ENCODE measurements around the gene BCAM. TPM values are rescaled to one million over a fixed set of nuclear protein-coding genes. Genes with fewer than 3 reads are reported as not detected.

The BCAM gene
- total and polyA plus RNA-seq, 4 donors, result 43.1 to 161 (median 127) TPM

GRCh38 chr19:44863990-44864389, 55.1 kb downstream of the BCAM start:
- 93 to 95% methylated on average over 2 of the region's 2 CpGs for WGBS, 2 donors
- intact Hi-C loops (cut with DNase I), result no loop called here
- H3K36me3 ChIP-seq (ENCODE audit: control insufficient read depth in 1 of 2, insufficient read depth in 2 of 2, low read length in 1 of 2), result peaks cover 0 to 4% of the 10 kb centered on the region in 2 donors

GRCh38 chr19:44865196-44865767, 56.4 kb downstream of the BCAM start:
- intact Hi-C loops (cut with DNase I), result no loop called here
- peak; percentile 28 for ATAC-seq (ENCODE audit: low FRiP score)
- no peaks in the 10 kb centered on the region for H3K27me3 ChIP-seq (ENCODE audit: control insufficient read depth in 1 of 2, insufficient read depth in 2 of 2, low read length in 1 of 2)
- H3K4me3 ChIP-seq (ENCODE audit: low read length in 2 of 2), result no peak overlapping the region
- 92 to 93% methylated on average over 27 of the region's 27 CpGs for whole genome bisulfite sequencing, 2 donors
- no peaks in the 10 kb centered on the region for H3K4me1 ChIP-seq (ENCODE audit: control insufficient read depth in 1 of 2, insufficient read depth in 2 of 2, low read length in 2 of 2)
- H3K27ac ChIP-seq (ENCODE audit: low read depth in 1 of 2, low read length in 2 of 2), result no peak overlapping the region
- H3K36me3 ChIP-seq (ENCODE audit: control insufficient read depth in 1 of 2, insufficient read depth in 2 of 2, low read length in 1 of 2), result peaks cover 0 to 4% of the 10 kb centered on the region in 2 donors
- no peak for DNase-seq
- no peaks in the 10 kb centered on the region for H3K9me3 ChIP-seq (ENCODE audit: control insufficient read depth, low read length)

More at GRCh38 chr19:44863990-44864389, 55.1 kb downstream of the BCAM start:
- Histone ChIP-seq H3K9me3 (ENCODE audit: control insufficient read depth, low read length) (no peaks in the 10 kb centered on the region), H3K27ac (ENCODE audit: low read depth in 1 of 2, low read length in 2 of 2) (no peak overlapping the region), H3K4me1 (ENCODE audit: control insufficient read depth in 1 of 2, insufficient read depth in 2 of 2, low read length in 2 of 2) (no peaks in the 10 kb centered on the region), H3K4me3 (ENCODE audit: low read length in 2 of 2) (no peak overlapping the region), H3K27me3 (ENCODE audit: control insufficient read depth in 1 of 2, insufficient read depth in 2 of 2, low read length in 1 of 2) (no peaks in the 10 kb centered on the region)
- DNase-seq (no peak), ATAC-seq (ENCODE audit: low FRiP score) (no peak)

DNA sequence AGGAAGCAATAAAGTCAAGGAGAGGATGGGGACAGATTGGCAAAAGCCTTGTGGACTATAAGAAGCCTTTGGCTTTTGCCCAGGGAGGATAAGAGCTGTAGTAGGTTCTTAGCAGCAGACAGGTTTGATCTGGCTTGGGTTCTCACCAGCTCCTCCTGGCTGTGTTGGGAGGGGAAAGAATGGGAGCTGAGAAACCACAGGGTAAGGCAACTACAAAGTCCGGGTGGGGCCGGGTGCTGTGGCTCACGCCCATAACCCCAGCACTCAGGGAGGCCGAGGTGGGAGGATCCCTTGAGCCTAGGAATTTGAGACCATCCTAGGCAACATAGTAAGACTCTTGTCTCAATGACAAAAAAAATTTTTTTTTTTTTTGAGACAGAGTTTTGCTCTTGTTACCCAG, 57.8 kb downstream of the BCAM start:
- Histone ChIP-seq H3K9me3 (ENCODE audit: control insufficient read depth, low read length) (no peaks in the 10 kb centered on the region), H3K4me1 (ENCODE audit: control insufficient read depth in 1 of 2, insufficient read depth in 2 of 2, low read length in 2 of 2) (no peaks in the 10 kb centered on the region), H3K4me3 (ENCODE audit: low read length in 2 of 2) (no peak overlapping the region), H3K36me3 (ENCODE audit: control insufficient read depth in 1 of 2, insufficient read depth in 2 of 2, low read length in 1 of 2) (peaks cover 0 to 4% of the 10 kb centered on the region in 2 donors), H3K27ac (ENCODE audit: low read depth in 1 of 2, low read length in 2 of 2) (no peak overlapping the region), H3K27me3 (ENCODE audit: control insufficient read depth in 1 of 2, insufficient read depth in 2 of 2, low read length in 1 of 2) (no peaks in the 10 kb centered on the region)
- no peak for ATAC-seq (ENCODE audit: low FRiP score)
- 95 to 98% methylated on average over 4 of the region's 4 CpGs for WGBS, 2 donors
- intact Hi-C loops (cut with DNase I), result no loop called here
- DNase-seq, result no peak

DNA sequence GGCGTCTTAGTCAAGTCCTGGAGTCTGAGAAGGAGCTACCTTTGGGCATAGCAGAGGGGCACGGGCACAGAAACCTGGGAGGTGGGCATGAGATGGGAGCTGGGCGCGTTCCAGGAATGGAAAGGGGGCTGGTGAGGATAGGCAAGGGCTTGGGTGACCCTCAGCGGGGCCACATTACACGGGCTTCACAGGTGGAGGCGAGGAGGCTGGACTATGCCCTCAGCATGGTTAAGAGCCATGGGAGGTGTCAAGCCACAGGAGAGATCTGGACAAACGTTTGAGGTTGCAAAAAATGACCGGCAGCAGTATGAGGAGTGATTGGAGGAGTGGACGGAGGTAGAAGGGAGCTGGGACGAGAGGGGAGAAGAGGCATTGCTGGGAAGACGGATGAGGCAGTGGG, 58.7 kb downstream of the BCAM start:
- Histone ChIP-seq H3K4me1 (ENCODE audit: control insufficient read depth in 1 of 2, insufficient read depth in 2 of 2, low read length in 2 of 2) (no peaks in the 10 kb centered on the region), H3K27ac (ENCODE audit: low read depth in 1 of 2, low read length in 2 of 2) (no peak overlapping the region), H3K36me3 (ENCODE audit: control insufficient read depth in 1 of 2, insufficient read depth in 2 of 2, low read length in 1 of 2) (peaks cover 0 to 6% of the 10 kb centered on the region in 2 donors), H3K4me3 (ENCODE audit: low read length in 2 of 2) (no peak overlapping the region), H3K9me3 (ENCODE audit: control insufficient read depth, low read length) (no peaks in the 10 kb centered on the region), H3K27me3 (ENCODE audit: control insufficient read depth in 1 of 2, insufficient read depth in 2 of 2, low read length in 1 of 2) (no peaks in the 10 kb centered on the region)
- ATAC-seq (ENCODE audit: low FRiP score), result no peak
- no peak for DNase-seq
- 88 to 91% methylated on average over 12 of the region's 12 CpGs for WGBS, 2 donors
- intact Hi-C loops (cut with DNase I), result no loop called here

DNA sequence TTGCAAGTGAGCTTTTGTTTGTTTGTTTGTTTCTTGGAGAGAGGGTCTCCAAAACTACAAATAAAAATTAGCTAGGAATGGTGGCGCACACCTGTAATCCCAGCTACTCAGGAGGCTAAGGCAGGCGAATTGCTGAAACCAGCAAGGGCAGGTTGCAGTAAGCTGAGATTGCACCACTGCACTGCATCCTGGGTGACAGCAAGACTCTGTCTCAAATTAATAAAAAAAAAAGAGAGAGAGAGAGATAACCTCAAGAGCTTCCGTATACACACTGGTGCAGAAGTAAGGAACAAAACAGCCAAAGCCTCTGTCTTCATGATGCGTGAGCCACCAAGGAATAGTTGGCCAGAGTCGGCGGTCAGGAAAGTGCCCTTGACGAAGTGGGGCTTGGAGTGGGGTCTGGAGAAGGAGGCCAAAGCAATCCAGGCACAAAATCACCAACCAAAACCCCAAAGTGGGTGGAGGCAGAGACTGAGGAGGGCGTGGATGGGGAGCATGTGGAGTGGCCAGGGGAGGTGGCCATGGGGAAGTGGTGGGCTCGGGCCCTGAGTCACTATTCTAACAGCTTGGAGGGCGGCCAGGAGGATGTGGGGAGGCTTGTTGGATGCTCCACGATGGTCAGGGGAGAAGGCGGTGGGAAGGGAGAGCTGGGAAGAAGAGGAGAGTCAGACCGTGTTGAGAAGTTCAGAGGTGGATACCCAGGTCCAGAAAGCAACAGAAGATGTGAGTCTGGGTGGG, 61.0 kb downstream of the BCAM start:
- H3K27me3 ChIP-seq (ENCODE audit: control insufficient read depth in 1 of 2, insufficient read depth in 2 of 2, low read length in 1 of 2), result no peaks in the 10 kb centered on the region
- no peaks in the 10 kb centered on the region for H3K4me1 ChIP-seq (ENCODE audit: control insufficient read depth in 1 of 2, insufficient read depth in 2 of 2, low read length in 2 of 2)
- ATAC-seq (ENCODE audit: low FRiP score) (no peak), DNase-seq (peak in 1 of 2 donors; percentile 87)
- intact Hi-C loops (cut with DNase I), result no loop called here
- peaks cover 6 to 7% of the 10 kb centered on the region in 2 donors for H3K36me3 ChIP-seq (ENCODE audit: control insufficient read depth in 1 of 2, insufficient read depth in 2 of 2, low read length in 1 of 2)
- H3K27ac ChIP-seq (ENCODE audit: low read depth in 1 of 2, low read length in 2 of 2), result no peak overlapping the region
- H3K4me3 ChIP-seq (ENCODE audit: low read length in 2 of 2), result no peak overlapping the region
- 69 to 75% methylated on average over 13 of the region's 13 CpGs for WGBS, 2 donors
- no peaks in the 10 kb centered on the region for H3K9me3 ChIP-seq (ENCODE audit: control insufficient read depth, low read length)

Other genes with a start within 250 kb of the BCAM start
- not detected for gene IGSF23, start 195.5 kb upstream of the BCAM start, total RNA-seq
- gene IGSF23, start 195.5 kb upstream of the BCAM start, polyA plus RNA-seq, result 1 to 10 TPM in 1 of 2 donors, under 1 TPM in 1; 0.18 to 8.4 TPM
- gene PVR, start 165.2 kb upstream of the BCAM start, total RNA-seq, result 10 to 100 TPM; 31.3 to 44.2 TPM
- 10 to 100 TPM in 1 of 2 donors, 1 to 10 TPM in 1; 7.4 to 24.6 TPM for gene PVR, start 165.2 kb upstream of the BCAM start, polyA plus RNA-seq
- gene CEACAM19, start 137.6 kb upstream of the BCAM start, total RNA-seq, result 10 to 100 TPM; 12.7 TPM
- gene CEACAM19, start 137.6 kb upstream of the BCAM start, polyA plus RNA-seq, result 10 to 100 TPM in 1 of 2 donors, 1 to 10 TPM in 1; 1.8 to 18.4 TPM
- gene CEACAM16, start 110.0 kb upstream of the BCAM start, total RNA-seq, result under 1 TPM in 1 of 2 donors, not detected in 1; 0.36 TPM
- not detected for gene CEACAM16, start 110.0 kb upstream of the BCAM start, polyA plus RNA-seq
- gene BCL3, start 60.4 kb upstream of the BCAM start, total RNA-seq, result 100 to 1,000 TPM in 1 of 2 donors, 10 to 100 TPM in 1; 46.4 to 102 TPM
- 10 to 100 TPM; 29.9 to 36.2 TPM for gene BCL3, start 60.4 kb upstream of the BCAM start, polyA plus RNA-seq
- gene CBLC, start 31.2 kb upstream of the BCAM start, total RNA-seq, result not detected
- 10 to 100 TPM in 1 of 2 donors, not detected in 1; 13.3 TPM for gene CBLC, start 31.2 kb upstream of the BCAM start, polyA plus RNA-seq
- 10 to 100 TPM; 88.2 to 97.8 TPM for gene NECTIN2, start 37.2 kb downstream of the BCAM start, total RNA-seq
- gene NECTIN2, start 37.2 kb downstream of the BCAM start, polyA plus RNA-seq, result 10 to 100 TPM; 27.8 to 49.5 TPM
- gene TOMM40, start 82.2 kb downstream of the BCAM start, total RNA-seq, result 10 to 100 TPM; 22.3 to 23.6 TPM
- 10 to 100 TPM in 1 of 2 donors, 1 to 10 TPM in 1; 8.9 to 14.8 TPM for gene TOMM40, start 82.2 kb downstream of the BCAM start, polyA plus RNA-seq
- 100 to 1,000 TPM in 1 of 2 donors, 10 to 100 TPM in 1; 96.1 to 105 TPM for gene APOE, start 96.7 kb downstream of the BCAM start, total RNA-seq
- gene APOE, start 96.7 kb downstream of the BCAM start, polyA plus RNA-seq, result 100 to 1,000 TPM; 207 to 455 TPM
- 10 to 100 TPM; 14.8 to 22.2 TPM for gene APOC1, start 105.5 kb downstream of the BCAM start, total RNA-seq
- gene APOC1, start 105.5 kb downstream of the BCAM start, polyA plus RNA-seq, result 100 to 1,000 TPM in 1 of 2 donors, 1 to 10 TPM in 1; 7.4 to 127 TPM
- not detected for gene APOC4, start 133.1 kb downstream of the BCAM start, total RNA-seq
- not detected for gene APOC4, start 133.1 kb downstream of the BCAM start, polyA plus RNA-seq
- 1 to 10 TPM; 1.2 to 1.5 TPM for gene APOC2, start 136.9 kb downstream of the BCAM start, total RNA-seq
- gene APOC2, start 136.9 kb downstream of the BCAM start, polyA plus RNA-seq, result 10 to 100 TPM in 1 of 2 donors, not detected in 1; 18.8 TPM
- 10 to 100 TPM; 70.6 to 72.5 TPM for gene CLPTM1, start 146.3 kb downstream of the BCAM start, total RNA-seq
- gene CLPTM1, start 146.3 kb downstream of the BCAM start, polyA plus RNA-seq, result 10 to 100 TPM; 25.7 to 81.4 TPM
- gene RELB, start 192.4 kb downstream of the BCAM start, total RNA-seq, result 10 to 100 TPM; 20.2 to 30.0 TPM
- 10 to 100 TPM in 1 of 2 donors, 1 to 10 TPM in 1; 7.0 to 10.6 TPM for gene RELB, start 192.4 kb downstream of the BCAM start, polyA plus RNA-seq
- gene CLASRP, start 229.9 kb downstream of the BCAM start, total RNA-seq, result 100 to 1,000 TPM in 1 of 2 donors, 10 to 100 TPM in 1; 79.9 to 105 TPM
- 100 to 1,000 TPM in 1 of 2 donors, 10 to 100 TPM in 1; 18.2 to 209 TPM for gene CLASRP, start 229.9 kb downstream of the BCAM start, polyA plus RNA-seq

Measured in aorta (tissue), 5 donors.